ENCODE results near the gene ADORA3. TPM values are rescaled to one million over a fixed set of nuclear protein-coding genes. Genes with fewer than 3 reads are reported as not detected.
A peak's percentile ranks its signal among the peaks of the same experiment; 100 is the strongest.

ADORA3 gene
- not detected in 2 replicates for total RNA-seq (2014; rRNA removed; shearing (Covaris generic))
- total RNA-seq (2022), result 0.17 TPM in 1 of 2 replicates, not detected in the other
- percentile 23 among the genes with signal in this experiment for Bru-seq, nascent RNA
- not detected for BruChase-seq, experiment 1, labeled RNA remaining after a 6-hour chase
- percentile 36 among the genes with signal in this experiment for BruChase-seq, experiment 2, labeled RNA remaining after a 2-hour chase
- long read RNA-seq, result 0 reads

DNA sequence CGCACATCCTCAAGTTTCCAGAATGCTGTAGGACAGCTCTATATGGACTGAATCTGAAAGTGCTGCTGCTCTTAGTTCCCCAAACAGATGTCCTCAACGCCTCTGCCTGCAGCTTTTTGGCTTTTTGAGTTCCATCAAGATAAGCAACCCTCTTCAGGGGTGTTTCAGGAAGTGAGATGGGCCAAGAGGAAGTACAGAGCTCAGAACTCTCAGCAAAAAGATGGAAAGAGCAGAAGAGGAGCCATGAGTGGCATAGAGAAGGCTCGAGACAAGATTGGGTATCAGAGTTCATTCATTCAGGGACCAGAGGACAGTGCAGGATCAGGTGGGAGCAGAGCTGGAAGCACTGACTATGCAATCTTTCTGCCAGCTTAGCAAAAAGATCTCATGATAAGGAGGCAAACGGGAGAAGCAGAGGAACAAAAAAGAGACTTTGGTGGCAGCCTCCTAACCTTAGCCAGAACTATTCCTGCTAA, at the start of gene ADORA3, which contains the start of gene TMIGD3:
TSS of gene ADORA3 (minus strand) at position 49 of the 476 bp plus-strand sequence. CDS start 279 bp downstream, outside the sequence.
TSS of gene TMIGD3 (minus strand) at position 49 of the 476 bp plus-strand sequence. CDS start 279 bp downstream, outside the sequence.
- no peaks in the 10 kb centered on the region for H3K36me3 ChIP-seq (ENCODE audit: insufficient read depth, low read length)
- intact Hi-C loops (cut with micrococcal nuclease; ENCODE audit: unreplicated experiment), result no loop called here
- ChIA-PET CTCF (ENCODE audit: unreplicated experiment) (interaction anchor here (0.6 to 0.8 kb wide), 4 partner anchors 22 to 245 kb away, joined by 3 to 4 read pairs (median 3); no protein-coding TSS in a partner anchor), POLR2A (interaction anchor here (0.5 to 2.1 kb wide), 8 partner anchors 12 to 364 kb away, joined by 3 to 8 read pairs (median 4); partner anchors contain the start of gene DRAM2)
- H3K9me3 ChIP-seq (ENCODE audit: low read length), result no peaks in the 10 kb centered on the region
- TF ChIP-seq, protein P1, sequence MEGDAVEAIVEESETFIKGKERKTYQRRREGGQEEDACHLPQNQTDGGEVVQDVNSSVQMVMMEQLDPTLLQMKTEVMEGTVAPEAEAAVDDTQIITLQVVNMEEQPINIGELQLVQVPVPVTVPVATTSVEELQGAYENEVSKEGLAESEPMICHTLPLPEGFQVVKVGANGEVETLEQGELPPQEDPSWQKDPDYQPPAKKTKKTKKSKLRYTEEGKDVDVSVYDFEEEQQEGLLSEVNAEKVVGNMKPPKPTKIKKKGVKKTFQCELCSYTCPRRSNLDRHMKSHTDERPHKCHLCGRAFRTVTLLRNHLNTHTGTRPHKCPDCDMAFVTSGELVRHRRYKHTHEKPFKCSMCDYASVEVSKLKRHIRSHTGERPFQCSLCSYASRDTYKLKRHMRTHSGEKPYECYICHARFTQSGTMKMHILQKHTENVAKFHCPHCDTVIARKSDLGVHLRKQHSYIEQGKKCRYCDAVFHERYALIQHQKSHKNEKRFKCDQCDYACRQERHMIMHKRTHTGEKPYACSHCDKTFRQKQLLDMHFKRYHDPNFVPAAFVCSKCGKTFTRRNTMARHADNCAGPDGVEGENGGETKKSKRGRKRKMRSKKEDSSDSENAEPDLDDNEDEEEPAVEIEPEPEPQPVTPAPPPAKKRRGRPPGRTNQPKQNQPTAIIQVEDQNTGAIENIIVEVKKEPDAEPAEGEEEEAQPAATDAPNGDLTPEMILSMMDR (conservative IDR thresholded peaks at IDR 0.05; ENCODE audit: low read length), result no peak
- TF ChIP-seq EZH2phosphoT487 (IDR thresholded peaks at IDR 0.05; ENCODE audit: borderline replicate concordance, low read depth, low read length), result no peak
- H3K4me1 ChIP-seq (ENCODE audit: insufficient read depth, low read length, poor library complexity, severe bottlenecking), result peaks cover 59% of the 10 kb centered on the region
- peak within 1 kb of the TSS; percentile 95 for H2AFZ ChIP-seq (ENCODE audit: low read length)
- peak; percentile 79 for DNase-seq (ENCODE audit: low spot score)
- peak within 1 kb of the TSS; percentile 74 for H3K4me2 ChIP-seq (ENCODE audit: low read length)
- H3K79me2 ChIP-seq (ENCODE audit: insufficient read depth, low read depth, low read length), result no peaks in the 10 kb centered on the region
- peak within 1 kb of the TSS; percentile 57 for H3K27ac ChIP-seq (ENCODE audit: low read depth, low read length, poor library complexity, severe bottlenecking)
- H4K20me1 ChIP-seq (ENCODE audit: insufficient read depth, low read length), result no peaks in the 10 kb centered on the region
- no TSS peak for BruUV-seq (replicated peaks)
- H3K9me2 ChIP-seq (ENCODE audit: insufficient read depth, low read length), result no peaks in the 10 kb centered on the region
- H3K4me3 ChIP-seq (ENCODE audit: low read depth, low read length, poor library complexity, severe bottlenecking), result peak within 1 kb of the TSS; percentile 13

DNA sequence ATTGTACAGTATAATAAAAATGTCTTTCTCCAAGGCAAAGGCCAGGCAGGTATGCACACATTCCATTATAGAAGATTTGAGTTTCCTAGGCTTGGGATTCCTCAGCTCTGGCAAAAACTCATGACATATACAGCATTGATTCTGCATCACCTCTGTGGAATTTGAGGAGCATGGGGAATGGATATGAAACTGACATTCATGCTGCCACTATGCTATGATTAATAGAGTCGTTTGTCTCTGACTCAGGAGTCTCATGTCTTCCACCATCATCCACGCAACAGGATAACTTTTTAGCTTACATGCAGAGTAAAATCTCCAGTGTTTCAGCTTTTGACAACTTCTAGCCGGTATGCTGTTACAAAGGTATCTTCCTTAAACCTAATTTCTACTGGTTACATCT, 49.8 kb upstream of the ADORA3 start:
- BruUV-seq (replicated peaks), result no TSS peak
- ChIA-PET POLR2A (interaction anchor here (0.7 to 1.7 kb wide), 8 partner anchors 15 to 187 kb away, joined by 3 to 6 read pairs (median 4); no protein-coding TSS in a partner anchor), CTCF (ENCODE audit: unreplicated experiment) (interaction anchor here (0.6 to 0.7 kb wide), 2 partner anchors 20 to 45 kb away, joined by 3 to 4 read pairs; no protein-coding TSS in a partner anchor)
- Histone ChIP-seq H3K79me2 (ENCODE audit: insufficient read depth, low read depth, low read length) (no peaks in the 10 kb centered on the region), H3K36me3 (ENCODE audit: insufficient read depth, low read length) (no peaks in the 10 kb centered on the region), H4K20me1 (ENCODE audit: insufficient read depth, low read length) (no peaks in the 10 kb centered on the region), H3K9me2 (ENCODE audit: insufficient read depth, low read length) (no peaks in the 10 kb centered on the region), H2AFZ (ENCODE audit: low read length) (no peak overlapping the region), H3K4me3 (ENCODE audit: low read depth, low read length, poor library complexity, severe bottlenecking) (no peak overlapping the region), H3K4me1 (ENCODE audit: insufficient read depth, low read length, poor library complexity, severe bottlenecking) (no peaks in the 10 kb centered on the region), H3K4me2 (ENCODE audit: low read length) (no peak overlapping the region), H3K27ac (ENCODE audit: low read depth, low read length, poor library complexity, severe bottlenecking) (no peak overlapping the region), H3K9me3 (ENCODE audit: low read length) (no peaks in the 10 kb centered on the region)
- intact Hi-C loops (cut with micrococcal nuclease; ENCODE audit: unreplicated experiment), result no loop called here
- no peak for TF ChIP-seq EZH2phosphoT487 (IDR thresholded peaks at IDR 0.05; ENCODE audit: borderline replicate concordance, low read depth, low read length)
- TF ChIP-seq, protein P1 (conservative IDR thresholded peaks at IDR 0.05; ENCODE audit: low read length), result no peak
- no peak for DNase-seq (ENCODE audit: low spot score)
